HUDEP-2 (cell line): Measurements from ENCODE around the gene HLF.

ENCODE experiments used
- DNase-seq, 76 experiments: peaks; one replicate each; lab custom pipeline; 2025; ENCODE audit not compliant: unreplicated experiment in 76 of 76; lab: John Stamatoyannopoulos, UW

Gene HLF

DNA sequence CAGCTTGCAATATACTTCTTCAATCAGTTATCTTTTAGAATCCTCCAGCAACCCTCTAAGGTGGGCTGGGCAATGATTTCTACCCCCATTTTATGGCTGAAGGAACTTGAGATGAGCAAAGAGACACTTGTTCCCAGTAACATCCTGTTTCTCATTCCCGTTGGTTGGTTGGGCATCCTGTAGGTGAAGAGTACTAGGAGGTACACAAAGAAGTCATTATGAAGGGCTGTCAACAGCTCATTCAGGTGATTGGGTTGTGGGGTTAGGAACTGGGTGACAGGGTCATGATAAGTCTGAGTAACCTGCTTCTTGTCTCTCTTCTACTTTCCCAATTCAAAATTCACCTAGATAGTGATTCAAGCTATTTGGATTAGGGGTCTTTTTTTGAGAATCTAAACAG, 80.4 kb downstream of the HLF start:
- peak in 1 of 76 experiments; percentile 39 for DNase-seq

DNA sequence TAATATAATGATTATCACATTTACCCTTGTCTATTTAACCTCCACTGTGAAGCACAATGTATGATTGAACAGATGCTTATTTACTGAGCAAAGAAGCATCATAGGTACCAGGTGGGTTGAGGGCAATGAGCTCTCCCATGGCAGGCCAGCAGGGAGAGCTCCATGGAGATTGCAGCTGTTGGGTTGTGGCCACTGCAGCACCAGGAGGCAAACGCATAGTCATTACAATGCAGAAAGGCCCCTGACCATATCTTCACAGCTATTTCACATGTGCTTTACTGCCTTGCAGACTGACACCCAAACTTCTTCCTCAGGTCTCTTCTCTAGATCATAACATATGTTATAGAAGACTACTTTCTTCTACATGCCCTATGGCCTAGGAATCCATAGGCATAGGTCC, 81.9 kb downstream of the HLF start:
- no peak for DNase-seq

DNA sequence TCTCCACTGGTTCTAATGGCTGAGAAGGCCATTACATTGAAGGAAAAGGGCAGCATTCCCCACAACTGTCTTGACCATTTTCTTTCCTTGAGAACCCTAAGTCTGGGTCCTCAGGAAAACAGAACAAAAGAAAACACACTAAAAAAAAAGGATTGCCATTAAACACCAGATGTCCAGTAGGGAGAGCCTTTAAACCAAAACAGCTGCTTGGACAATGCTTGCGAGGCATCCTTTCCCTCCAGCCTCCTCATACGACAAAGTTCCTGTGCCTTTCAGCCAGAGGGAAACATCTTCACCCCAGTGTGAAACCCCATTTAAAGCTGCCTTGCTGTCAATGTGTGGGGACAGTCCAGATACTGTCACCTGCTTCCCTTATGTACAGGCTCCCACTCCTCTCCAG, 82.6 kb downstream of the HLF start:
- no peak for DNase-seq

GRCh38 chr17:55348749-55349354, 84.1 kb downstream of the HLF start:
- DNase-seq = peak in 52 of 76 experiments; percentile 3 to 75 (median 30)

DNA sequence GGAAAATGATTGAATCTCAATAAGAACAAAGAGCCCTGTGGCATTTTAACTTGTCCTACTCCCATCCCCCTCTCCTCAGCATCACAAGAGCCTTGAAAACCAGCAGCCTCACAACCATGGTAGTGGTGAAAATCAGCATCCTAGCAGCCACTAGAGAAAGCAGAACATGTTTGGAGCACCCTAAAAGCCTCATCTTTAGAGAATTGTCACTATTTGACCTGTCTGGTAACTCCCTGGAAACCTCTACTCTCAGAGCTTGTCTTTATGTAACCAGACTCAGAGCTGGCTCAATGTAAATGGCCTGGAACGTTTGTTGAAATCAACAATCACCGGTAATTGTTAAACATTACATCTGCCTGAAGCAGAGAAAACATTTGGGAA, 86.1 kb downstream of the HLF start:
- DNase-seq = no peak

DNA sequence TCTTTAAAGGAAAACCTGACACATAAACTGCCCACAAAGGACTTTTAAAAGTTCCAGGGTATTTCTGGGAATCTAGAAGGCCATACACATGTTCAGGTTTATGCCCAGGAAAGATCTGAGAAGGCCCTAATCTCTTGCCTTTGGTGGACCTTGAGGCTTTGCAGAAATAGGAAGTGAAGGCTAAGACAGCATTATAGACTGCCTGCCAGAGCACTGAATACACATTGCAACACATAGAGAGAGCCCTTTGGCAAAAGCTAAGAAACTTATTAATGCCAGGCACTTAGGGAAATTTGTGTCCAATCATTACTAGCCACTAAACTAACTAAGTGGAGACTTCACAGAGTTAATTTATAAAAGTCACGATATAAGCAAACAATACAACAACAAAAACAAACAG, 86.5 kb downstream of the HLF start:
- DNase-seq = no peak

GRCh38 chr17:55354010-55354409, 89.2 kb downstream of the HLF start:
- no peak for DNase-seq

DNA sequence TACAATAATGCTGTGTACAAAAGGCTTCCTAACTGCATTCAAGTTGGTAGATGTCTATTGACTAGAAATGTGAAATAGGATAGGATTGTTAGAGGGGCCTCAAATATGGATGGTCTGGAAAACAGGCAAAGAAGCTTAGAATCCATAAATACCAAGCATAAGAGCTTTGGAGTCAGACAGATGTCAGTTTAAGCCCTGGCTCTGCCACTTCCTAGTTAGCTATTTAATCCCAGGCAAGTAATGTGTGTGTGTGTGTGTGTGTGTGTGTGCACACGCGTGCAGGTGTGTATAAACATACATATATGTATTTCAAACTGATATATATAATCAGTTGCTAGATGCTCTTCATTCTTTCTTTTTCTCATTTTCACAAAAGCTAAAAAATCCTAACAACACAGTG, 90.2 kb downstream of the HLF start:
- DNase-seq = no peak

DNA sequence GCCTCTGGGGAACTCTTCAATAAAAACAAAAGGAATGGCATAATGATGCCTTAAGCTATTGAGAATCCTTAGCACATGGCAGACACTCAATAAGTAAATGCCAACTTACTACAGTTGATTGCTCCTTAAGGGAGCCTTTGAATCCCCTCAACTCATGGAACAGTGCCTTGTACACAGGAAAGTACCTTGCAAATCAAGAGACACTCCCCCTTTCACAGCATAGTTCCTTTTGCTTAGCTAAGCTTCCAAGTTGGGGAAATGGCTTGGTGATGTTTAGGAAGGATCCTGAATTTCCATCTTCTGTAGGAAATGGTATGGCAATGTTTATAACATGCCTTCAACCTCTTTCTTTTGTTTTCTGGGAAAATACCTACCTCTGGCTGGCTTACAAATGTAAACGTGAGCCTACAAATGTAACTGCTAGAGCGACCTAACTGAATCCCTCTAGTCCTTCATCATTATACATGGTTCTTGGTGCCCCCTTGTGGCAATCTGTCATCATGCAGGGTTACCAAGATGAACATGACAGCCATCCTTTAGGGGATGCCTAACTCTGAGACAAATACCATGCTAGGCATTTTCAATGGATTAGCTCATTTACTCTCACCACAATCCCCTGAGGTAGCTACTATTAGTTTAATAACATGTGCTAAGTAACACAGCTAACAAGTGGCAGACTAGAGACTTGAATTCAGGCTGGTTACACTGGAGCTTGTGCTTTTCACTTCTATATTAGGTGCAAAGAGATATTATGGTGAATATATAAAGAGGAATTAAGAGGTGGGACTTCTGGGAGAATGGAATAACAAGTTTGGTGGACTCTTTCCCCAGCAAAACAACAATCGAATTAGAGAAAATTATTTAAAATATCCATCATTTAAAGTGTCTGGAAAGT, 91.9 kb downstream of the HLF start:
- DNase-seq = peak in 68 of 76 experiments; percentile 4 to 83 (median 58)

DNA sequence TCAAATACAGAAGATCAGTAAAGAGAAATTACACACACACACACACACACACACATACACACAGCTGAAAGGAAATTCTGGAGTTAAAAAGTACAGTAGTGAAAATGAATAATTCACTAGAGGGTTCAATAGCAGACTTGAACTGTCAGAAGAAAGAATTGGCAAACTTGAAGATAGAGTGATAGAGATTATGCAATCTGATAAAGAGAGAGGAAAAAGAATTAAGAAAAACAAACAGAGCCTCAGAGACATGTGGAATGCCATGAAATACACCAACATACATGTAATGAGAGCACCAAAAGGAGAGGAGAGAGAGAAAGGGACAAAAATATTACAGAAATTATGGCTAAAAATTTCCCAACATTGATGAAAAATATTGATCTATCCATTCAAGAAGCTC, 96.2 kb downstream of the HLF start:
- no peak for DNase-seq

GRCh38 chr17:55363033-55363432, 98.3 kb downstream of the HLF start:
- DNase-seq = no peak

DNA sequence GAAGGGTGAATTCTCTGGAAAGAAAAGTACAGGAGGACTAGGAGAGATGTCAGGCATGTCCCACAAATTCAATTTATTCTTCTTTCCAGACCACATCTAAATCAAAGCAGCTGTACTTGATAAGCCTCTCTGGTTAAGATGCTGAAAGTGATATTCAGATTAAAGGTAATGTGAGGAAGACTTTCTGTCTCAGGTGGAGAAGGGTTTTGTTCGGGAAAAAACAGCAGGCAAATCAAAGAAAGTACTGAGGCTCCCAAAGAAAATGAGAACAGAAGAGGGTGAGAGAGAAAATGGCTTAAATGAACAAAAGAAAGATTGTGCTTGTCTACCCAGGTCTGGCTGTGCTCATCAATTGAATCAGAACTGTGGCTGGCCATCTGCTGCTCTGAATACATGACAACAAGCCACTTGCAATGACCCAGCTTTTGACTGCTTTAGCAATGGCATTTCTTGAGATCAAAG, 101.3 kb downstream of the HLF start:
- DNase-seq = no peak

DNA sequence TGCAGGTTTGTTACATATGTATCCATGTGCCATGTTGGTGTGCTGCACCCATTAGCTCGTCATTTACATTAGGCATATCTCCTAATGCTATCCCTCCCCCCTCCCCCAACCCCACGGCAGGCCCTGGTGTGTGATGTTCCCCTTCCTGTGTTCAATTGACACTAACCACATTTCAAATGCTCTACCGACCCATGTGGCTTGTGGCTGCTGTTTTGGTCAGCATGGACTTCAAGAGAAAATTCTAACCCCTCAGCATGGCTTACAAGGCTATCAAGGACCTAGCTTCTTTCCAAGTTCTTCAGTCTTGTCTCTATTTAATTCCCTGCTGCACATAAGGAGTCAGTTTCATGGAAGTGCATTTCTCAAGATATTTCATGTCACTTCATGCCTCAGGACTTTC, 103.9 kb downstream of the HLF start:
- DNase-seq = no peak
